GM23248 (cell line): ENCODE results near the gene GLRX2.

Source experiments
- EZH2 ChIP-seq: fragments of 200-600 bp; sonication (generic); IDR thresholded peaks from 2 replicates; pipeline ENCODE4 v1.6.1; 2018; ENCODE audit warnings: antibody characterized with exemption, mild to moderate bottlenecking; ENCODE audit not compliant: insufficient read depth, poor library complexity, severe bottlenecking
- EZH2phosphoT487 ChIP-seq: fragments of 200-600 bp; sonication (generic); IDR thresholded peaks from 2 replicates; pipeline ENCODE4 v1.6.1; 2018; ENCODE audit warnings: antibody characterized with exemption, moderate library complexity, mild to moderate bottlenecking, low read depth; ENCODE audit not compliant: insufficient read depth

DNA sequence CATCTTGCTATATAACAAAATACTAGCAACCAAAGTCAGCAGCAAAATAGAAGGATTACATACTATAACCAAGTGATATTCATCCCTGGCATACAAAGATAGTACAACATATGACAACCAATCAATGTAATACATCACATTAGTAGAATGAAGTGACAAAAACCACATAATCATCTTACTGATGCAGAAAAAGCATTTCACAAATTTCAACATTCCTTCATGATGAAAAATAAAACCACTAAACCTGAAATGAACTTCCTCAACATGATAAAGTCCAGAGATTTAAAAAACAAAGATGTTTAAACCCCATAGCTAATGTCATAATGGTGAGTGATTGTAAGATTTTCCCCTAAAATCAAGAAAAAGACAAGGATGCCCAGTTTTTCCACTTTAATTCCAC is 27.2 kb downstream of the GLRX2 start:
- TF ChIP-seq EZH2phosphoT487 (no peak), EZH2 (no peak)
